Gastrocnemius medialis (tissue), 4 donors: ENCODE measurements around the gene MAD1L1.

Source experiments
- CTCF ChIP-seq, 5 experiments: fragments of 450-650 bp in 3 of 5; fragments of 200-600 bp in 2 of 5; sonication (generic) in 2 of 5; IDR thresholded peaks in 4 of 5; conservative IDR thresholded peaks in 1 of 5; 1 replicate in 4 of 5; 2 replicates in 1 of 5; pipeline ENCODE4 v1.5.1; 2016 to 2019; ENCODE audit warnings: antibody characterized with exemption in 5 of 5, mild to moderate bottlenecking in 3 of 5, moderate library complexity in 3 of 5
- POLR2A ChIP-seq, 2 donors: fragments of 450-650 bp; IDR thresholded peaks; one replicate each; pipeline ENCODE4 v1.6.1; 2017; ENCODE audit warnings: antibody characterized with exemption in 2 of 2, mild to moderate bottlenecking in 2 of 2, moderate library complexity in 2 of 2

DNA sequence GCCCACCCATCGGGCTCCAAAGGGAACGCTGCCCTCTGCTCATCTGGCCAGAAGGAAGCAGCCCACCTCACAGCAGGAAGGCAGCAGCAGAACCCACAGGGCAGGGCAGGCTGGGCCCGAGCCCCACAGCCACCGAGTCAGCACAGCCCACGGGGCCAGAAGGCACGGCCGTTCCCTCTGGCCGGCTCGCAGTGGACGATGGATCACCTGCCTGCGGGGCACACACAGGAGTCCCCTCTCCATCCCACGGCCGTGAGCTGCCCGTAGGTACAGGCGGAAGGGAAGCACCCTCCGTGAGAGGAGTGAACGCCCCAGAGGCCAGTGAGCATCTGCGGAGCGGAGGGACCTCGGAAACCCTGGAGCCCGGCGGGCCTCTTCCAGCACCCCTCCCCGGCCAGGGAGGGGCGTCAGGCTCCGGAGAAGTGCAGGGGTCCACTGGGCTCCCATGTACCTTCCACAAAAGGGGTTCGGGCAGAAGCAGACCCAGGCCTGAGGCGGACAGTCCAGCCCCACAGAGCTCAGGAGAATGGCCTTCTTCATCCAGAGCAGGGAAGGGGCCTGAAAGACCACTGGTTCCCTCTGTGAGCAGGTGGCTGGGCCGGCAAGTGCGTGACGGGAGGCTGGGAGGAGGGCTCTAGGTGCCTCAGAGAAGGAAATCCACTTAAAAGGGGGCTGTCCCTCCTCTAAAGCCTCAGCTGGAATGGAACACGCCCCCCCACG lies 20.9 kb upstream of the MAD1L1 start:
- no peak for TF ChIP-seq CTCF (IDR thresholded peaks at IDR 0.05 in 4 of 5, conservative IDR thresholded peaks at IDR 0.05 in 1 of 5)
- no peak for TF ChIP-seq POLR2A (IDR thresholded peaks at IDR 0.05)
